GM10266 (cell line): ENCODE data around the gene ASPM.

Source experiments
- DNase-seq: peaks from one replicate; pipeline ENCODE4 v3.0.0; 2012; ENCODE audit errors: extremely low spot score
- TF ChIP-seq, protein P1 (sequence below): IDR thresholded peaks from 2 replicates; pipeline ENCODE4 v1.5.1; 2012; ENCODE audit warnings: mild to moderate bottlenecking, low read depth; ENCODE audit not compliant: control insufficient read depth, insufficient read depth; ENCODE audit errors: missing control alignments

ASPM gene

GRCh38 chr1:197152662-197153061 is 6.2 kb upstream of the ASPM start:
- TF ChIP-seq, protein P1, sequence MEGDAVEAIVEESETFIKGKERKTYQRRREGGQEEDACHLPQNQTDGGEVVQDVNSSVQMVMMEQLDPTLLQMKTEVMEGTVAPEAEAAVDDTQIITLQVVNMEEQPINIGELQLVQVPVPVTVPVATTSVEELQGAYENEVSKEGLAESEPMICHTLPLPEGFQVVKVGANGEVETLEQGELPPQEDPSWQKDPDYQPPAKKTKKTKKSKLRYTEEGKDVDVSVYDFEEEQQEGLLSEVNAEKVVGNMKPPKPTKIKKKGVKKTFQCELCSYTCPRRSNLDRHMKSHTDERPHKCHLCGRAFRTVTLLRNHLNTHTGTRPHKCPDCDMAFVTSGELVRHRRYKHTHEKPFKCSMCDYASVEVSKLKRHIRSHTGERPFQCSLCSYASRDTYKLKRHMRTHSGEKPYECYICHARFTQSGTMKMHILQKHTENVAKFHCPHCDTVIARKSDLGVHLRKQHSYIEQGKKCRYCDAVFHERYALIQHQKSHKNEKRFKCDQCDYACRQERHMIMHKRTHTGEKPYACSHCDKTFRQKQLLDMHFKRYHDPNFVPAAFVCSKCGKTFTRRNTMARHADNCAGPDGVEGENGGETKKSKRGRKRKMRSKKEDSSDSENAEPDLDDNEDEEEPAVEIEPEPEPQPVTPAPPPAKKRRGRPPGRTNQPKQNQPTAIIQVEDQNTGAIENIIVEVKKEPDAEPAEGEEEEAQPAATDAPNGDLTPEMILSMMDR, result no peak
- DNase-seq, result no peak

DNA sequence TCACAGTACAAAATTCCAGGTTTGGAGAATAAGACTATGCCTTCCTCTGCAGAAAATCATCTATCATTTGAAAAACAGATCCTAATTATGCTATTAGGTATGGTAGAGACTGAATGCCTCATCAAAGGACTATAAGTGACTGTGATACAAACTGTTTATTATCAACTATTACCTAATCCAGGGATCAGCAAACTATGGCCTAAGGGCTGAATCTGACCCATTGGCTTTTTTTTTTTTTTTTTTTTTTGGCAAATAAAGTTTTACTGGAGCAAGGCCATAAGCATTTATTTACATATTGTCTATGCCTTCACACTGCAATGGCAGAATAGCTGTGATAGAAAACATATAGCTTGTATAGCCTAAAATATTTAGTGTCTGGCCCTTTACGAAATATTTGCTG is 4.7 kb upstream of the ASPM start:
- no peak for DNase-seq
- TF ChIP-seq, protein P1, result no peak

DNA sequence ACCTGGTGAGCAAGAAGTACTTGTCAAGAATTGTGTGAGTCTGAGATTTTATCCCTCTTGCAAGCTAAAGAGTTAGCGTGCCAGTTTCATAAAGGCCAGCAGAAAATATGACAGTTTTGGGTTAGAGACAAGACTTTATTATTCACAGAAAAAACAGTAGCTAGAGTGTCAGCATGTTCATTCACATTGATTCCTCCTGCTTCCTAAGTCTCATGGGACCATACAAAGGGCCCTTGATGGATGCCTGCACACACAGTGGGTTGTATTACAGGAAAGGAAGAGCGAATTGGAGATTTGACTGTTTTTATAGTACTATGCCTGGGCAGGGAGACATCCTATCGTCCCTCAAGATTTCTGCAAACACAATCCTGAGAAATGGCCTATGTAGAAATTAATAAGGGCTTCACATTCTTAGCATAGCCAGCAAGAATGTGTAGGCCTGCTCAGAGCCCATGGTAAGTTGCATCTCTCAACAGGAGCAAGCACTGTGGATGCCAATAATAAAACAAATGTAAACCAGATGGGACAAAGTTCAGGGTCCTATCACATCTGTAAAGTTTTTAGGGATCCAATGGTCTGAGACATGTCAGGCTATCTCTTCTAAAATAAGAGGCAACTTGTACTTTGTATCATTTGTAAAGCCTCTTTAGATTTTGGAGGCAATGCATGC is 4.0 kb upstream of the ASPM start:
- no peak for DNase-seq
- TF ChIP-seq, protein P1, result no peak

DNA sequence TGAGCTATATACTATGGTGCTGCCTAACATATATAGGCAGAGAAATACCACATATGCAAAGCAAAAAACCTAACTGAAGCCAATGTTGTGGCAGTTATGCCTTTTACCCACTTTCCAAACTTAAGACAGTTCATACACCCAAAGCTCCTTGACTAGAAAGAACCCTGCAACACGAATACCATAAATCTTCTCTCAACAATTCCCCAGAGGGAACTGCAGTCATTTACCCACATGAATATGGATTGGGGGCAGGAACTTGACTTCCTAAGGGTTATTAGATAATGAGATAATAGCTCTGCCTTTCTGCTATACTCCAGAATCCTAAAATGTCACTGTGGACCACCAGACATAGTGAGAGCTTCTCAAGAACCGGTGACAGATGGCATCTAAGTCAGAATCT is 2.9 kb upstream of the ASPM start:
- DNase-seq, result no peak
- TF ChIP-seq, protein P1, result no peak

- TF ChIP-seq, protein P1, result no peak
- no peak for DNase-seq
Measured at GRCh38 chr1:197145446-197146024, 934 bp downstream of the ASPM start.

GRCh38 chr1:197144570-197145325 is 1.7 kb downstream of the ASPM start:
- TF ChIP-seq, protein P1, result no peak
- no peak for DNase-seq

DNA sequence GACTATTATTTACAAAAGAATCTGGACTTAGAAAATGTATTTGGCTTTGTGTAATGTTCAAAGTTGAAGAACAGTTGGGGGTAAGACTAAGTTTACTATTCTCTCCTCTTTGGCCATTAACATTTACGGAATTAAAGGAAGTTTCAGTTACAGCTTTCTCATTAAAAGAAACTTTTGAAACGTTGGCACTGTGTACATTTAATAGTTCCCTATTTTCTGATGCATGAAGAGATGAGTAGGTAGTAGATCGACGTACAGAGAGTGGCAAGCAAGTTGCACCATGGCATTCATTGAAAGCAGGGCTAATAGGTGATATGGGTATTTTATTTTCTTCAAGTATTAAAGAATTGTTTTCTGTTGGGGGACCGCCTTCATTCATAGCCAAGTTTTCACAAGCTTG is 3.2 kb downstream of the ASPM start:
- TF ChIP-seq, protein P1, result no peak
- DNase-seq, result no peak
